ENCODE measurements around the gene AMBRA1.

AMBRA1 gene

GRCh38 chr11:46543564-46543963 is 50.3 kb downstream of the AMBRA1 start:
- no peak for ATAC-seq
- TF ChIP-seq TSHZ2 (CRISPR knock-in tag; IDR thresholded peaks at IDR 0.05) (no peak), SNAI2 (CRISPR knock-in tag; IDR thresholded peaks at IDR 0.05) (no peak), ZFP3 (CRISPR knock-in tag; IDR thresholded peaks at IDR 0.05) (no peak), ZNF70 (CRISPR knock-in tag; IDR thresholded peaks at IDR 0.05) (no peak), GLIS3 (CRISPR knock-in tag; IDR thresholded peaks at IDR 0.05) (no peak), PPARA (CRISPR knock-in tag; IDR thresholded peaks at IDR 0.05; ENCODE audit: borderline replicate concordance) (no peak), ZFP30 (CRISPR knock-in tag; IDR thresholded peaks at IDR 0.05) (no peak), TOX (CRISPR knock-in tag; IDR thresholded peaks at IDR 0.05; ENCODE audit: borderline replicate concordance) (no peak), CSDC2 (CRISPR knock-in tag; IDR thresholded peaks at IDR 0.05) (no peak), POU6F1 (CRISPR knock-in tag; IDR thresholded peaks at IDR 0.05; ENCODE audit: borderline replicate concordance, low read depth) (no peak), ESRRG (CRISPR knock-in tag; IDR thresholded peaks at IDR 0.05) (no peak), ZNF565 (CRISPR knock-in tag; conservative IDR thresholded peaks at IDR 0.05; ENCODE audit: low read depth) (no peak), OSR1 (CRISPR knock-in tag; IDR thresholded peaks at IDR 0.05) (no peak), PATZ1 (CRISPR knock-in tag; IDR thresholded peaks at IDR 0.05; ENCODE audit: borderline replicate concordance) (no peak), RARB (CRISPR knock-in tag; IDR thresholded peaks at IDR 0.05) (no peak)

- TF ChIP-seq ESRRG (CRISPR knock-in tag; IDR thresholded peaks at IDR 0.05), result no peak
- TF ChIP-seq CSDC2 (CRISPR knock-in tag; IDR thresholded peaks at IDR 0.05), result no peak
- TF ChIP-seq ZNF565 (CRISPR knock-in tag; conservative IDR thresholded peaks at IDR 0.05; ENCODE audit: low read depth), result no peak
- no peak for TF ChIP-seq ZNF70 (CRISPR knock-in tag; IDR thresholded peaks at IDR 0.05)
- no peak for TF ChIP-seq CREB5 (CRISPR knock-in tag; IDR thresholded peaks at IDR 0.05; ENCODE audit: low read depth)
- ATAC-seq, result no peak
These were observed 52.0 kb downstream of the AMBRA1 start for GRCh38 chr11:46541593-46542371.

- ATAC-seq, result no peak
These were observed 53.0 kb downstream of the AMBRA1 start for GRCh38 chr11:46540807-46541206.

More at GRCh38 chr11:46540807-46541206, 53.0 kb downstream of the AMBRA1 start:
- TF ChIP-seq ARNTL (CRISPR knock-in tag; IDR thresholded peaks at IDR 0.05; ENCODE audit: borderline replicate concordance, low read depth) (no peak), ZNF565 (CRISPR knock-in tag; conservative IDR thresholded peaks at IDR 0.05; ENCODE audit: low read depth) (no peak), ISL1 (CRISPR knock-in tag; IDR thresholded peaks at IDR 0.05) (no peak), TSHZ2 (CRISPR knock-in tag; IDR thresholded peaks at IDR 0.05) (no peak), ESRRG (CRISPR knock-in tag; IDR thresholded peaks at IDR 0.05) (no peak), TOX (CRISPR knock-in tag; IDR thresholded peaks at IDR 0.05; ENCODE audit: borderline replicate concordance) (no peak), POU6F1 (CRISPR knock-in tag; IDR thresholded peaks at IDR 0.05; ENCODE audit: borderline replicate concordance, low read depth) (no peak), TCF4 (CRISPR knock-in tag; IDR thresholded peaks at IDR 0.05; ENCODE audit: borderline replicate concordance) (no peak), CSDC2 (CRISPR knock-in tag; IDR thresholded peaks at IDR 0.05) (no peak), GLIS3 (CRISPR knock-in tag; IDR thresholded peaks at IDR 0.05) (no peak)

Measured in SK-N-SH treated with all-trans-retinoic acid at 6 μM for 48 hours (cell line).